ENCODE measurements around the gene HSPA4. TPM values are rescaled to one million over a fixed set of nuclear protein-coding genes. Genes with fewer than 3 reads are reported as not detected.

The HSPA4 gene
- total RNA-seq, 1 donor from 2014 or later: 66.0 TPM

GRCh38 chr5:133047404-133047803 lies 4.4 kb upstream of the HSPA4 start:
- Histone ChIP-seq H3K4me1 (peaks cover 25% of the 10 kb centered on the region), H3K9me3 (no peaks in the 10 kb centered on the region), H3K36me3 (no peaks in the 10 kb centered on the region), H3K4me3 (no peak overlapping the region), H3K27me3 (ENCODE audit: low read depth) (no peaks in the 10 kb centered on the region), H3K27ac (no peak overlapping the region)
- no peak for ATAC-seq
- intact Hi-C loops (cut with DNase I): no loop called here
- no peak for DNase-seq
- no peak for TF ChIP-seq CTCF (IDR thresholded peaks at IDR 0.05)

DNA sequence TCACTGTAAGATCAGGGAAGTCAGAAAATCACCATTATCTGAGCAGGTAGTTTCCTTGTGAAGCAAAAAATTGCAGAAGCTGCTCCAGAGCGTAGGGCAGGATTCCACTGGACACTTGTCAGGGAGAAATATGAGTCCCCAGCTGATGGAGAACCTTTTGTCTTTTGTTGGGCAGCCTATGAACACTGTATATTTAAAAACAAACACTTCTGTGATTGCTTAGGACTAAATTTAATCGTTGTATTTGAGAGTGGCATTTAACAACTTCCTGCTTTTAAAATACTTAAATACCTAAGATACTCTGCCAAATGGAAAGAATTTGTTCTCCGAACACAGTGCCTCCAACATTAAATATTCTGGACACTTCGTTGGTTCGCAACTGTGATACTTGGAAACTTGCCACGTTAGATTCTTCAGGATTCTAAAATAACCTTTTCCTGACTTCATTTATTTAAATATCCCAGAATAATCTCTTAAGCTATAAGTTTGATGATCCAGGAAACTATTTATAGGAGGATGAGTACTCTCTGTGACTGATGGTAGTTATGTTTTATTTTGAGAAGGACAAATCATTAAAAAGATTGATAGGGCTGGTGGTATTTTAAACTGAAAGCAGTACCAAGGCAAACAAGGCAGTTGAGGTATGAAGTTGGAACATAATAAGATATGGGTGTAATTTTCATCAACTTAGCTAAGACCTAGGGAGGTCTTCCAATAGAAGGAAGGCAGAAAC lies 2.7 kb upstream of the HSPA4 start:
- Histone ChIP-seq H3K4me1 (peaks cover 40% of the 10 kb centered on the region), H3K9me3 (no peaks in the 10 kb centered on the region), H3K36me3 (no peaks in the 10 kb centered on the region), H3K27me3 (ENCODE audit: low read depth) (no peaks in the 10 kb centered on the region), H3K4me3 (no peak overlapping the region), H3K27ac (peak overlapping the region; percentile 20)
- ATAC-seq: no peak
- no peak for TF ChIP-seq CTCF (IDR thresholded peaks at IDR 0.05)
- intact Hi-C loops (cut with DNase I): no loop called here
- DNase-seq: no peak

DNA sequence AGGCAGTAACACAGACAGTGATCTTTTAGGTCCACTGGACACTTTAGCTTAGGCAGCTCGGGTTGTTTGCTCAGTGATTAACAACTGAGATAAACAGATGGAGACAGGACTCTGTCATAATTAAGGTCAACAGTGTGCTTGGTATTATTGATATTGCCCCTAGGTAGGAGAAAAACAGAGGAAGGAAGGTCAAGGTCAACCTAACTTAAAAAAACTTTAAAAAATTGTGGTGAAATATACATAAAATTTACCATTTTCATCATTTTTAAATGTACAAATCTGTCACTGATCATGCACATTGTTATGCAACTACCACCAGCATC lies 2.1 kb upstream of the HSPA4 start:
- Histone ChIP-seq H3K27ac (peak overlapping the region; percentile 20), H3K36me3 (no peaks in the 10 kb centered on the region), H3K27me3 (ENCODE audit: low read depth) (no peaks in the 10 kb centered on the region), H3K9me3 (no peaks in the 10 kb centered on the region), H3K4me1 (peaks cover 41% of the 10 kb centered on the region), H3K4me3 (no peak overlapping the region)
- DNase-seq (no peak), ATAC-seq (no peak)
- intact Hi-C loops (cut with DNase I): no loop called here
- TF ChIP-seq CTCF (IDR thresholded peaks at IDR 0.05): no peak

DNA sequence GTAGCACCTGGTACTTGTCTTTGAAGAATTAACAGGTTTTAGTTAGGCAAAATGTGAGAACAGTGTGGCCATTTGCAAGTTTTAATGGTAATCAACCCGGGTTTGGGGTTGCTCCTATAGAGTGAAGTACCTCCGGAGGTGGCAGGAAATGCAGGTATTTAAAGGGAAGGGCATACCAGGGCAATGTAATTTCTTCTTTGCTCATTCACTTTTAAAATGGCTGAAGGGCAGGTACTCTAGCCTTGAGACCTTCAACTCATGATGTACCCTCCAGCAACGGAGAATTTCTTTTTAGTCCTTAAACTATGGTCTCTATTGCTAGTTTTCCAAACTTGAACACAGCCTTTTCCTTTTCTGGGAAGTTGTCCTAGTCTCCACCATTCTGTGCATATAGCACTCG lies 1.3 kb upstream of the HSPA4 start:
- peak overlapping the region; percentile 90 for H3K4me3 ChIP-seq
- TF ChIP-seq CTCF (IDR thresholded peaks at IDR 0.05): no peak
- intact Hi-C loops (cut with DNase I): no loop called here

GRCh38 chr5:133051061-133051541 lies 712 bp upstream of the HSPA4 start:
- no peaks in the 10 kb centered on the region for H3K36me3 ChIP-seq
- peaks cover 41% of the 10 kb centered on the region for H3K4me1 ChIP-seq
- ATAC-seq: peak in 1 of 2 donors; percentile 16
- H3K27me3 ChIP-seq (ENCODE audit: low read depth): no peaks in the 10 kb centered on the region
- H3K27ac ChIP-seq: peak overlapping the region; percentile 97
- no peak for TF ChIP-seq CTCF (IDR thresholded peaks at IDR 0.05)
- peak overlapping the region; percentile 90 for H3K4me3 ChIP-seq
- DNase-seq: no peak
- no peaks in the 10 kb centered on the region for H3K9me3 ChIP-seq
- intact Hi-C loops (cut with DNase I): no loop called here

More for the DNA sequence above, 1.3 kb upstream of the HSPA4 start:
- peaks cover 41% of the 10 kb centered on the region for H3K4me1 ChIP-seq
- no peaks in the 10 kb centered on the region for H3K9me3 ChIP-seq
- DNase-seq (no peak), ATAC-seq (no peak)
- H3K36me3 ChIP-seq: no peaks in the 10 kb centered on the region
- H3K27me3 ChIP-seq (ENCODE audit: low read depth): no peaks in the 10 kb centered on the region
- H3K27ac ChIP-seq: peak overlapping the region; percentile 97
